Bronchial epithelial cell (primary cell): ENCODE measurements around the gene MEG3. TPM values are rescaled to one million over a fixed set of nuclear protein-coding genes. Genes with fewer than 3 reads are reported as not detected.

Experiments used
- DNase-seq: peaks from one replicate; pipeline ENCODE4 v3.0.0-alpha.2; 2010; ENCODE audit warnings: low read depth
- FAIRE-seq: peaks from 2 replicates; lab custom pipeline; 2011; peaks lifted over from hg19 to GRCh38; lab: Jason Lieb, UNC
- H3K27me3 ChIP-seq: 2 replicates; pipeline ENCODE4 v1.5.1; 2011; ENCODE audit warnings: low read length; ENCODE audit not compliant: control insufficient read depth, insufficient read depth
- H3K36me3 ChIP-seq: 2 replicates; pipeline ENCODE4 v1.5.1; 2011; ENCODE audit warnings: low read length; ENCODE audit not compliant: control insufficient read depth, insufficient read depth
- H3K4me3 ChIP-seq: 2 replicates; pipeline ENCODE4 v1.5.1; 2011; ENCODE audit warnings: mild to moderate bottlenecking, low read depth, low read length, control low read depth
- total RNA-seq: library from RNA; depleted of rRNA; stranded (reverse); fragments of >200 nt; gene quantifications from 2 replicates; pipeline ENCODE4 v1.2.1, GENCODE V29; 2014
- TF ChIP-seq, protein P1 (sequence below): IDR thresholded peaks from 2 replicates; pipeline ENCODE4 v1.5.1; 2011; ENCODE audit warnings: mild to moderate bottlenecking, moderate library complexity, low read length, control low read depth, inconsistent platforms; ENCODE audit not compliant: insufficient read depth, severe bottlenecking

MEG3 gene
- total RNA-seq, 1 donor from 2014 or later: 3.7 TPM

DNA sequence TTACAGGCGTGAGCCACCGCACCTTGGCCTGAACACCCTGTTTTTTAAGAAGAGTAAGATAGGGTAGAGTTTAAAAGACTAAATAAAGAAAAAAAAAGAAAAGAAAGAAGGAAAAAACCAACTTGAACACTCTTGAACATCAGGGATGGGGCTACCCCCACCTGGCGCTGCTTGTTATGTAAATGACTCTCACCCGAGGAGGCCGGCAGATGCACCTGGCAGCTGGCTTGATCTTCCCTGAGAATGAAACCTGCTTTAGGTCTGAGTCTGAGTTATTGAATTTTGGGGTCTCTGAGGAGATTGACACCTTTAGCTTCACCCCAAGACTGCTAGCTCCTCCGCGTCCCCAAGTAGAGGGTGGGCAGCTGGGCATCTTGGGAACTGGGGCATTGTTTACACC is 15.5 kb upstream of the MEG3 start:
- TF ChIP-seq, protein P1, sequence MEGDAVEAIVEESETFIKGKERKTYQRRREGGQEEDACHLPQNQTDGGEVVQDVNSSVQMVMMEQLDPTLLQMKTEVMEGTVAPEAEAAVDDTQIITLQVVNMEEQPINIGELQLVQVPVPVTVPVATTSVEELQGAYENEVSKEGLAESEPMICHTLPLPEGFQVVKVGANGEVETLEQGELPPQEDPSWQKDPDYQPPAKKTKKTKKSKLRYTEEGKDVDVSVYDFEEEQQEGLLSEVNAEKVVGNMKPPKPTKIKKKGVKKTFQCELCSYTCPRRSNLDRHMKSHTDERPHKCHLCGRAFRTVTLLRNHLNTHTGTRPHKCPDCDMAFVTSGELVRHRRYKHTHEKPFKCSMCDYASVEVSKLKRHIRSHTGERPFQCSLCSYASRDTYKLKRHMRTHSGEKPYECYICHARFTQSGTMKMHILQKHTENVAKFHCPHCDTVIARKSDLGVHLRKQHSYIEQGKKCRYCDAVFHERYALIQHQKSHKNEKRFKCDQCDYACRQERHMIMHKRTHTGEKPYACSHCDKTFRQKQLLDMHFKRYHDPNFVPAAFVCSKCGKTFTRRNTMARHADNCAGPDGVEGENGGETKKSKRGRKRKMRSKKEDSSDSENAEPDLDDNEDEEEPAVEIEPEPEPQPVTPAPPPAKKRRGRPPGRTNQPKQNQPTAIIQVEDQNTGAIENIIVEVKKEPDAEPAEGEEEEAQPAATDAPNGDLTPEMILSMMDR: no peak
- DNase-seq (no peak), FAIRE-seq (no peak)
- peaks cover 1% of the 10 kb centered on the region for H3K27me3 ChIP-seq
- H3K4me3 ChIP-seq: no peak overlapping the region
- no peaks in the 10 kb centered on the region for H3K36me3 ChIP-seq

DNA sequence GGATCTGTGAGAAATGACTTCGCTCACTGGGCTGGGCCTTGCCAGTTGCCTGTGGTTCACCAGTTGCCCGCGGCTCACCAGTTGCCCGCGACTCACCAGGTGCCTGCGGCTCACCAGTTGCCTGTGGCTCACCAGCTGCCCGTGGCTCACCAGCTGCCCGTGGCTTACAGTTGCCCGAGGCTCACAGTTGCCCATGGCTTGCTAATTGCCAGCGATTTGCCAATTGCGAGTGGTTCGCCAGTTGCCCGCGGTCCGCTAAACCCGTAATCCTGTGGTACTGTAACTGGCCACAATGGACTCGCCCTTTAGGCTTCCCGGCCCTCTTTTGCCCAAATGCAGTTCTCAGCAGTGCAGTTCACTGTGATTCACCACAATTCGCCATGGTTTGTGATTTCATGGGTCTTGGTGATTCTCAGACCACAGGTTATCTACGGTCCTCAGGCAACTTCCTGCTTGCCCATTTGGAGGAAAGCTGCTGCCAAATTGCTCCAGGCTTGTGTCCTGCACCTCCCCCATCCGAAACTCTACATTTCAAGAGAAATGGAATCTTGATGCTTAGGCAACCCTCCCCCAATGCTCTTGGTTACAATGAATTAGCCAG is 15.0 kb upstream of the MEG3 start:
- TF ChIP-seq, protein P1: no peak

DNA sequence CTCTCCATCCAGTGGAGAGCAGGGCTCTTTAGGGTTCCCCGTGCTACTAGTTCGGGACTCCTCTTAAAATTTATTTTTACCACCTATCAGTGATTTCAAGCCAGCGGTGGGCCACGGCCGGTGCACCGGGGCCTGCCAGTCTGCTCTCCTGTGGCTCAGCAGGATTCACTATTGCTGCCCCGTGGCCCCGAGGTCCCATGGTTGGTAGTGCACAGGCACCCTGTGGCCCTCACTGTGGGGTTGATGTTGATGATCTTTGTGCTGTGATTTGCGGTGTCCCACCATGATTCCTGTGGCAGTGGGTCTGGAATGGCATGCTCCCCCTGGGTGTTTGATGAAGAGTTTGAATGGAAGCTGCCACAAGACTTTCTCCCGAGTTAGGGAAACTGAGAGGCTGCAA is 12.6 kb upstream of the MEG3 start:
- DNase-seq (no peak), FAIRE-seq (no peak)
- Histone ChIP-seq H3K36me3 (no peaks in the 10 kb centered on the region), H3K27me3 (peaks cover 1% of the 10 kb centered on the region), H3K4me3 (no peak overlapping the region)
- TF ChIP-seq, protein P1: no peak

More for the DNA sequence above, 15.0 kb upstream of the MEG3 start:
- H3K36me3 ChIP-seq: no peaks in the 10 kb centered on the region
- peaks cover 1% of the 10 kb centered on the region for H3K27me3 ChIP-seq
- DNase-seq (no peak), FAIRE-seq (no peak)
- H3K4me3 ChIP-seq: no peak overlapping the region

DNA sequence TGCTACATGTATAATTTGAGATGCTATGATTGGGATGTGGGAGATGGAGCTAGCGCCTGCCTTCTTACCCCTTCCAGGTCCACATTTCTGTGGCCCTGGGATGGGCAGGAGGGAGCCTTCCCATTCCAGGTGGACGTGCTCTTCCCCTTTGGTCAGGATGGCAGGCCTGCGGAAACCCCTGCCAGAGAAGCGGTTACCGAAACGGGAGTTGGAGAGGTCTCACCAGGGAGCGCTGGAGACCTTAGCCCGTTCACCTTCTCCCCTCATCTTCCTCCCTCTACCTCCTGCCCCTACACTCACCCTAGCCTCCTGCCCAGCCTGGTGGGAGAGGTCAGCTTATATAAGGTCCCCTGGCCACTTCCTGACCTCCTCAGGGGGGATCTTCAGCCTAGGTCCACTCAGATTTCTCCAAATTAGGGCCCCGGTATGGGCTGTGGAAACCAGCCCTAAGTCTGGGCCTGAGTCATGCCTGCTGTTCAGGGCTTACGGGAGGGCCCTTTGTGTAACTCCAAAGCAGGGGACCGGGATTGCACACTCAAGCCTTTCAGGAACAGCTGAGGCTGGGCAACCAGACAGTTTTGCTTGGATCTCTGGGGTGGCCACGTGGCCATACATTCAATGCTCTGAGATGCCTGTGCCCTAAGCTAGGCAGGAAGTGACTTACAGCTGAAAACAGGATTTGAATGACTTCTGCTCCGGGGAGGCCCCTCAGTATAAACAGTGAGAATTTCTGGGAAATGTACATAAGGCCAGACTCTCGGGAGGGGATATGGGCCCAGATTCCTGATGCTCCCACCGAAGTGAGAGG is 10.2 kb upstream of the MEG3 start:
- no peak overlapping the region for H3K4me3 ChIP-seq
- TF ChIP-seq, protein P1: no peak
- no peaks in the 10 kb centered on the region for H3K27me3 ChIP-seq
- H3K36me3 ChIP-seq: no peaks in the 10 kb centered on the region
- no peak for FAIRE-seq
- no peak for DNase-seq

DNA sequence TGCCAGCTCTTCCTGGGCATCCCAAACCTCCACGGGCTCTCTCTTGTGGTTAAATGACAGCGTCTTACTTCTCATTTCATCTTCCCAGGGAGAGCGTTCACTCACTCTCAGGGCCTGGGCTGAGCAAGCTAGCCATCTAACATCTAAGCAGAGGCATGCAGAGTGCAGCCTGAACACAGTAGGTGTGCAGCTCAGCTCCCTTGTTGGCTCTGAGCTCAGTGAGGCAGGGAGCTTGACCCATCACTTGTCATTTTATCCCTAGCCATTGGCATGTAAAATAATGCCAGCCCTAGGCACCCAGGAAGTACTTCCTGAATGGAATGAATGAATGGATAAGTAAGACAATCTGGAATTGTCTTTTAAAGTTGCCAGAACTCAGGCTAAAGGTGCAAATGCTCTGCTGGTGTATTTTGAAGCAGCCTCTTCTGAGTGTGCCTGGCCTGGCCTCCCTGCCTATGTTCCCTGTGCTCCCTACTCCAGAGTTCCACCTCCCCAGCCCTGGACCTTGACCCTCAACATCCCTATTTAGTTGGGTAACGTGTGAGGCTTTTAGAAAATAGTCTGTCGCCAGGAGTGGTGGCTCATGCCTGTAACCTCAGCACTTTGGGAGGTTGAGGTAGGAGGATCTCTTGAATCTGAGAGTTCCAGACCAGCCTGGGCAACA is 9.5 kb upstream of the MEG3 start:
- FAIRE-seq: peak; percentile 40
- Histone ChIP-seq H3K36me3 (no peaks in the 10 kb centered on the region), H3K4me3 (no peak overlapping the region), H3K27me3 (no peaks in the 10 kb centered on the region)
- no peak for DNase-seq
- TF ChIP-seq, protein P1: no peak
